Fibroblast of lung (primary cell): ENCODE results near the gene CENPP.

ENCODE experiments used
- CTCF ChIP-seq, 2 donors: IDR thresholded peaks in 1 of 2; conservative IDR thresholded peaks in 1 of 2; 1 replicate in 1 of 2; 2 replicates in 1 of 2; pipeline ENCODE4 v1.5.1; 2011 to 2012; ENCODE audit warnings: low read length in 2 of 2, control low read depth in 1 of 2, inconsistent platforms in 1 of 2, low read depth in 1 of 2, mild to moderate bottlenecking in 1 of 2
- EZH2 ChIP-seq: IDR thresholded peaks from 2 replicates; pipeline ENCODE4 v1.5.1; 2012; ENCODE audit warnings: low read length, control low read depth, mild to moderate bottlenecking; ENCODE audit errors: missing control alignments

DNA sequence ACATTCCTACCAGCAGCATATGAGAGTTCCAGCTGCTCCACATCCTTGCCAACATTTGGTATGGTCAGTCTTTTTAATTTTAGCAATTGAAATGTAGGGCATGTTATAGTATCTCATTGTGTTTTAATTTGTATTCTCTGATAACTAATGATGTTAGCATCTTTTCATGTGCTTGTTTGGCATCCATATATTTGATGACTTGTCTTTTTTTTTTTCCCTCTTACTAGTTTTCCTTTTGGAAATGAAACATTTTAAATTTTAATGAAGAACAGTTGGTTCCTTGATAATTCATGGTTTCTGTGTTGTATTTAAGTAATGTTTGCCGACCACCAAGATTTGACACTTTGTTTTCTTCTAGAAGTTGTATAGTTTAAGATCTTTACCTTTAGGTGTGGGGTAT lies 69.9 kb downstream of the CENPP start:
- TF ChIP-seq EZH2 (no peak), CTCF (conservative IDR thresholded peaks at IDR 0.05 in 1 of 2, IDR thresholded peaks at IDR 0.05 in 1 of 2; ENCODE audit: low read depth in 1 of 2, low read length in 2 of 2) (no peak)
